ENCODE measurements around the gene HK1. TPM values are rescaled to one million over a fixed set of nuclear protein-coding genes. Genes with fewer than 3 reads are reported as not detected.

The HK1 gene
- total and polyA plus RNA-seq, 2 of the 4 experiments (the other 2 are of a cell fraction) = 53.7 to 90.5 TPM

- H3K27me3 ChIP-seq (ENCODE audit: control insufficient read depth, insufficient read depth, low read length) = no peaks in the 10 kb centered on the region
- H4K20me1 ChIP-seq (ENCODE audit: insufficient read depth, low read length) = peaks cover 42% of the 10 kb centered on the region
- no peak overlapping the region for H4K8ac ChIP-seq (ENCODE audit: low read depth in 2 of 2, low read length in 2 of 2)
- H4K91ac ChIP-seq (ENCODE audit: insufficient read depth, low read depth, low read length) = no peak overlapping the region
- H3K56ac ChIP-seq (ENCODE audit: extremely low read depth, insufficient read depth, low read length) = no peak overlapping the region
- H3K4me3 ChIP-seq (ENCODE audit: insufficient read depth, low read depth, low read length) = no peak overlapping the region
- no peak overlapping the region for H3K9ac ChIP-seq (ENCODE audit: low read depth, low read length)
- H2BK20ac ChIP-seq (ENCODE audit: low read depth, low read length) = no peak overlapping the region
- no peak overlapping the region for H2AFZ ChIP-seq (replicated peaks; ENCODE audit: low read length, poor library complexity)
- H2BK15ac ChIP-seq (ENCODE audit: low read depth, low read length) = no peak overlapping the region; the same call in 2 of the 3 replicates
- intact Hi-C loops (cut with micrococcal nuclease) = no loop called here
- TF ChIP-seq POLR2A (IDR thresholded peaks at IDR 0.05; ENCODE audit: low read depth, low read length) = no peak
- H3K36me3 ChIP-seq (ENCODE audit: control insufficient read depth, insufficient read depth, low read length) = peaks cover 3% of the 10 kb centered on the region; the same call in 1 of the 2 replicates
- ATAC-seq (ENCODE audit: low read depth) (no peak), DNase-seq (no peak)
- ChIA-PET CTCF (no interaction called here), POLR2A (ENCODE audit: unreplicated experiment) (no interaction called here)
- no peak overlapping the region for H2AK9ac ChIP-seq (replicated peaks; ENCODE audit: low read depth, low read length, poor library complexity)
- peak overlapping the region; percentile 19; the same call in 1 of the 2 replicates for H2BK120ac ChIP-seq (ENCODE audit: low read depth, low read length)
- no peak overlapping the region for H3K23ac ChIP-seq (ENCODE audit: low read depth, low read length)
- no peak overlapping the region for H2BK5ac ChIP-seq (ENCODE audit: low read depth, low read length, poor library complexity, severe bottlenecking)
- no peak overlapping the region for H3K18ac ChIP-seq (ENCODE audit: low read depth, low read length)
- peaks cover 25% of the 10 kb centered on the region for H3K4me1 ChIP-seq (ENCODE audit: control insufficient read depth, insufficient read depth, low read length)
- peaks cover 33 to 67% of the 10 kb centered on the region in 2 experiments for H3K79me1 ChIP-seq (ENCODE audit: low read depth in 1 of 2, low read length in 2 of 2)
- peak overlapping the region; percentile 47; the same call in 1 of the 2 replicates for H3K4ac ChIP-seq (ENCODE audit: low read depth, low read length)
- H3K27ac ChIP-seq (ENCODE audit: insufficient read depth, low read length) = no peak overlapping the region
- dilution Hi-C loops (cut with HindIII; ENCODE audit: low sequenced_read_pairs, unreplicated experiment) = no loop called here
- peaks cover 18% of the 10 kb centered on the region for H3K9me1 ChIP-seq (ENCODE audit: insufficient read depth, low read length)
- H3K9me3 ChIP-seq (ENCODE audit: control insufficient read depth, insufficient read depth, low read length) = no peaks in the 10 kb centered on the region
- no peak overlapping the region for H3K14ac ChIP-seq (replicated peaks; ENCODE audit: low read depth, low read length)
- BruUV-seq (replicated peaks) = no TSS peak
- in situ Hi-C loops (cut with MboI; ENCODE audit: low sequenced_read_pairs) = no loop called here
- H2AK5ac ChIP-seq (ENCODE audit: low read depth, low read length) = peak overlapping the region; percentile 78
- 100% methylated on average over 2 of the region's 5 CpGs; no CpG with 5 or more reads in 1 of the 2 experiments for WGBS, 2 experiments (ENCODE audit: extremely low coverage in 2 of 2, insufficient read length in 1 of 2)
- no peak overlapping the region for H4K5ac ChIP-seq (ENCODE audit: low read depth, low read length)
- no peak overlapping the region for H3K4me2 ChIP-seq (ENCODE audit: low read depth, low read length)
Observed at GRCh38 chr10:69359594-69359993, 81.3 kb downstream of the HK1 start.
